GM12878 (cell line): ENCODE results near the gene SPRR2G.

Experiments used
- CHD4 ChIP-seq: fragments of 200-600 bp; sonication (generic); IDR thresholded peaks from 2 replicates; pipeline ENCODE4 v1.6.1; 2016; ENCODE audit warnings: mild to moderate bottlenecking
- ETV6 ChIP-seq, 2 experiments: fragments of 450-650 bp in 1 of 2; IDR thresholded peaks in 1 of 2; conservative IDR thresholded peaks in 1 of 2; 2 replicates each; pipeline ENCODE4 v1.6.1; 2014; ENCODE audit warnings: antibody characterized with exemption in 1 of 2, borderline replicate concordance in 1 of 2, low read depth in 1 of 2, mild to moderate bottlenecking in 1 of 2, moderate library complexity in 1 of 2
- MAX ChIP-seq: IDR thresholded peaks from 2 replicates; pipeline ENCODE4 v1.6.1; 2012; ENCODE audit warnings: low read depth, low read length, improper control_type of control experiment
- PAX5 ChIP-seq: IDR thresholded peaks from 2 replicates; pipeline ENCODE4 v1.6.1; 2011; ENCODE audit warnings: low read depth, low read length, borderline replicate concordance
- POLR2A ChIP-seq: IDR thresholded peaks from 2 replicates; pipeline ENCODE4 v1.6.1; 2011; ENCODE audit warnings: low read depth, mild to moderate bottlenecking, low read length
- POLR2AphosphoS5 ChIP-seq: IDR thresholded peaks from 2 replicates; pipeline ENCODE4 v1.6.1; 2011; ENCODE audit warnings: mild to moderate bottlenecking, low read length, inconsistent platforms
- REST ChIP-seq: IDR thresholded peaks from 2 replicates; pipeline ENCODE4 v1.6.1; 2012; ENCODE audit warnings: mild to moderate bottlenecking, low read depth, low read length
- RFX5 ChIP-seq: IDR thresholded peaks from 2 replicates; pipeline ENCODE4 v1.6.1; 2011; ENCODE audit warnings: low read depth, low read length, improper control_type of control experiment

GRCh38 chr1:153155541-153155940 lies 4.9 kb upstream of the SPRR2G start:
- TF ChIP-seq POLR2AphosphoS5, result no peak
- no peak for TF ChIP-seq CHD4
- TF ChIP-seq MAX, result no peak
- no peak for TF ChIP-seq ETV6 (conservative IDR thresholded peaks at IDR 0.05 in 1 of 2, IDR thresholded peaks at IDR 0.05 in 1 of 2; ENCODE audit: borderline replicate concordance in 1 of 2, low read depth in 1 of 2)
- TF ChIP-seq REST, result no peak
- no peak for TF ChIP-seq PAX5
- no peak for TF ChIP-seq POLR2A
- TF ChIP-seq RFX5, result no peak
